Measurements from ENCODE around the gene BPHL.
"Not testable (repeated sequence)": the region's sequence is repeated elsewhere in the genome, so short reads cannot be mapped to it uniquely, and the experiment has no call there.

The BPHL gene

GRCh38 chr6:3156184-3157130 is 37.9 kb downstream of the BPHL start:
- not testable (repeated sequence) for DNase-seq (ENCODE audit: low read depth, low spot score)

DNA sequence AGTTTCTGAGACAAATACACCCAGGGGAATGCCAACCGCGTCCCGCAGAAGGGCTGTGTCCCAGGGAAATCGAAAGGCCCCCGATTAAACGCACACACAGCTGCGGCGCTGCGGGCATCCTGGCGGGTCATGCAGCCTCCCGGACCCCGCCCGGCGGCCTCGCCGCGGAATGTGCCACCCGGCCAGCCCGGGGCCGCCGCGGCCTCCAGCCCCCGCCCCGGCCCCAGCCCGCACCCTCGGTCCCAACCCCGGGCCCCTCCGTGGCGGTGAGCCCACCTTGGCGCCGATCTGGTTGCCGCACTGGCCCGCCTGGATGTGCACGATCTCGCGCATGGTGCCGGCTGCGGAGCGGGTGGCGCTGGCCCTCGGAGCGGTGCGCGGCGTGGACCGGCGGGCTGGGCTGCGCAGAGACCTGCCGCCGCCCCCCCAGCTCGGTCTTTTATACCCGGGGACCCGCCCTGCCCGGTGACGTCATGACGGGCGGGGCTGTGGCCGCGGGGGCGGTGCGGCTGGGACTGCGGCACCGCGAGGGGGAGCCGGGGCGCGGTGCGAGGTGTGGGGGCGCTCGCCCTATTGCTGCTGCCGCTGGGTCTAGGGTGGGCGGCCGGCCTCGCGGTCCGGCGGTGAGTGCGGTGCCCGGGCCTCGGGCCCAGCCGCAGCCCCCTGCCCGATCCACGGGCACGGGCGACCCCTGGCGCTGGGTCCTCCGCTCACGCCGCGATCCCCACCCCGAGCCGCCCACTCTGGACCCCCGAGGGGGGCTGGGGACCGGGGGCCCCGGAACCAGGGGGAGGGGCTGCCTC is 38.8 kb downstream of the BPHL start, which contains the start of gene TUBB2A:
Gene TUBB2A (minus strand): TSS at position 414 of the 803 bp plus-strand sequence. CDS start 81 bp downstream, at position 333.
- DNase-seq (ENCODE audit: low read depth, low spot score), result no peak

DNA sequence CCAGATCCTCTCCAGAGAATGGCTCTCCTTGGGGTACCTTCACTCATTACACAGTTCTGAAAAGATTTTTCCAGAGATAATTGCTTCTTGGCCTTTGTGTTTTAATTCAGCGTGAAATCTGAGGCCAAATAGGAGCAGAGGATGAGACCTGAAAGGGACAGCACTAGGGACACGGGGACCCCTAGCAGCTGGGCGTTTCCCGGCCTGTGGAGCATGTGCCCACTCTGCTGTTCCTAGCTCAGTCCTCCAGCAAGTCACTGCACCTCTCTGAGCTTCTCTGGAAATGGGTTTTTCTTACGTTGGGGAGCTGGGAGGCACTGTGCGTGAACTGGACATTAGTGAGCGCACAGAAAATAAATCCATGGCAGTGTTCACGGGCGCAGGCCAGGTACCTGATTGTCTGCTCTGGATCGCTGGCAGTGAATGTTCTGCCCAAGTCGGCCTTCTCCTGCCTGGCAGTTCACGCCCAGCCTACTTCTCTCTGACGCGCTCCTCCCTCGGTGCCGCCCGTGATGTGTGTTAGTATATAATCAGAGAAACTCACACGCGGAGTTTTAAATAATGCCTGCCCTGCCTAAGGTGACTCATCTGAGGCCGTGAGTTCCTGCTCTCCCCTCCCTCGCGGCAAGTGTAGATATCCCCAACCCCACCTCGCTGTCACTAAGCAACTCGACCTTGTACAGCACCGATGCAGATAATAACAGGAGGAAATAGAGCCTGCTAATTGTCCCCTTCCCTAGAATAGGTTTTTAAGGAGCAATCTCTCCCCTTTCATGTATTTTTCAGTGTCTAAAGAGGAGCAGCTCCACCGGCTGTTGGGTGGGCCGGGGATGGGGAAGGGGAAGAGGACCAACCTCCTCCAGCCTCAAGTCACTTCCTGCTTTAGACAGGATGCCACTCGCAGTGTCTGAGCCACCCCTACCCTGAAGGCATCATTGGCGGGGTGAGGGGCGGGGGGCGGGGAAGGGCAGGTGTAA is 41.6 kb downstream of the BPHL start:
- DNase-seq (ENCODE audit: low read depth, low spot score), result no peak

DNA sequence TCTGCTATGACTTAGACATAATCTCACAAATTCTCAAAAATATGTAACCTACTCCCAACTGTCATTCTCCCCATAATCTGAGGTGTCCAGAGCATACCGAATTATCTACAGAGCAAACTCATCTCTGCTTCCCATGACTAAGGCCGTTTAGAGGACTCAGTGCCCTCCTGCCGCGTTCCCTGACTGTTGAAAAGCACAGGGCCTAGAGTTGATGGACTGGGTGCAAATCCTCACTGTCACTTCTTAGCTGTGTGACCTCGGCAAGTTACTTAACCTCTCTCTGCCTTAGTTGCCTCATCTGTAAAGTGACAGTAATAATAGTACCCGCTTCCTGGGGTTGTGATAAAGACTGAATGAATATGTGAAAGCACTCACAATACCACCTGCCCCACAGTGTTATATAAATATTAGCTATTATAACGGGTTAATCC is 43.6 kb downstream of the BPHL start:
- no peak for DNase-seq (ENCODE audit: low read depth, low spot score)

GRCh38 chr6:3162565-3163247 is 44.2 kb downstream of the BPHL start:
- DNase-seq (ENCODE audit: low read depth, low spot score), result no peak

GRCh38 chr6:3163248-3163594 is 44.7 kb downstream of the BPHL start:
- DNase-seq (ENCODE audit: low read depth, low spot score), result no peak

DNA sequence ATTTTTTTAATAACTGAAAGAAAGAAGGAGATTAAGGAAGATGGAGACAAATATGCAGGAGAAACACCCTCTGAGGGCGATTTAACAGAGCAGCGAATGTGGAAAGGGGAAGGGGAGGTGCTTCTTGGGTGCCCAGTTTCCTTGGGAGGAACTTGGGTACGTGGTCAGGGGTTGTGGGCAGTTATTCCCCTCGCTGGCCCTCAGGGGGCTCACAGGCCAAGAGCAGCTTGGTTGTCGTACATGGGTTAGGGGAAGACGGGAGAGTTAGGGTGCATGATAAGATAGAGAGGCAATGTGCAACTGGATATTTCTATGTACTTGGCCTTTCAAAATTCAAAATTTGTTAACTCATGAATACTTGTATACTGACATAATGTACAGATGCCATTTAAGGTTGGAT is 45.9 kb downstream of the BPHL start:
- no peak for DNase-seq (ENCODE audit: low read depth, low spot score)

DNA sequence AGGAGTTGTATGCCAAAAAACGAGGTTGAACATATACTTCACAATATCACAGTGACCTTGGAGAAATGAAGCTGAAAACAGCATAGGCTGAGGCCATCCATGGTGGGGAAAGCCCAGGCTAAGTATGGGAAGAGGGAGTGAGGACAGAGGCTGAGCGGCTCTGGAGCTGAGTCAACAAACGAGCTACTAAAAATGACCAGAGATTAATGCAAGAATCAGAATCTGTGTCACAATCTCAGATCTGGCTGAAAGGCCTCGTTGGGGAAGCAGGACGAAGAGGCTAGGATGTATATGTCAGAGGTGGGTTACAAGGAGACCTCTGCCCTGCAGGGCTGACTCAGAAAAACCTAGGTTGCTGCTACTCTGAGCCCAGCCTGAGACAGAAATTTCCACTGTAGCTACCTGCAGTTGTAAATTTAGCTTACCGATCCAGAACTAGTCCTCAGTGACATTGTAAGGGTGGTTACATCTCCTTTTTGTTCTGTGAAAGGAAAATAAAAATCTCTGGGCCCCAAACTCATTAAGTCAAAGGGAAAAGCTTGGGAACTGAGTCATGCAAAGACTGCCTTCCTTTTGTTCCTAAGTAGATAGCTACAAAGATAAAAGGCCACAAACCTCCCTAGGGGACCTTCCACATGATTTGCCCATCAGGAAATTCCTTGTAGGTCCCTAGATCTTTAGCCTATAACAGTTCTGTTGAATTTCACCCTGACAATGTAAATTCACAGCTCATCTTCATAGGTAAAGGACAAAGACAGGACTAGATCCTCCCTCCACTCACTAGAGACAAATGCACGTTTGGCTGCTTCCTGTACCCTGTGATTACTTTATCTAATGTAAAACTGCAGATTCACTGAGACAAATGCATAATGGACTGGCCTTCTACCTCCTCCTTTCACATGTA is 47.4 kb downstream of the BPHL start:
- no peak for DNase-seq (ENCODE audit: low read depth, low spot score)

GRCh38 chr6:3166535-3167225 is 48.2 kb downstream of the BPHL start:
- DNase-seq (ENCODE audit: low read depth, low spot score), result not testable (repeated sequence)

- DNase-seq (ENCODE audit: low read depth, low spot score), result not testable (repeated sequence)
Observed at GRCh38 chr6:3168046-3168445, 49.5 kb downstream of the BPHL start.

GRCh38 chr6:3170676-3171075 is 52.2 kb downstream of the BPHL start:
- DNase-seq (ENCODE audit: low read depth, low spot score), result not testable (repeated sequence)

DNA sequence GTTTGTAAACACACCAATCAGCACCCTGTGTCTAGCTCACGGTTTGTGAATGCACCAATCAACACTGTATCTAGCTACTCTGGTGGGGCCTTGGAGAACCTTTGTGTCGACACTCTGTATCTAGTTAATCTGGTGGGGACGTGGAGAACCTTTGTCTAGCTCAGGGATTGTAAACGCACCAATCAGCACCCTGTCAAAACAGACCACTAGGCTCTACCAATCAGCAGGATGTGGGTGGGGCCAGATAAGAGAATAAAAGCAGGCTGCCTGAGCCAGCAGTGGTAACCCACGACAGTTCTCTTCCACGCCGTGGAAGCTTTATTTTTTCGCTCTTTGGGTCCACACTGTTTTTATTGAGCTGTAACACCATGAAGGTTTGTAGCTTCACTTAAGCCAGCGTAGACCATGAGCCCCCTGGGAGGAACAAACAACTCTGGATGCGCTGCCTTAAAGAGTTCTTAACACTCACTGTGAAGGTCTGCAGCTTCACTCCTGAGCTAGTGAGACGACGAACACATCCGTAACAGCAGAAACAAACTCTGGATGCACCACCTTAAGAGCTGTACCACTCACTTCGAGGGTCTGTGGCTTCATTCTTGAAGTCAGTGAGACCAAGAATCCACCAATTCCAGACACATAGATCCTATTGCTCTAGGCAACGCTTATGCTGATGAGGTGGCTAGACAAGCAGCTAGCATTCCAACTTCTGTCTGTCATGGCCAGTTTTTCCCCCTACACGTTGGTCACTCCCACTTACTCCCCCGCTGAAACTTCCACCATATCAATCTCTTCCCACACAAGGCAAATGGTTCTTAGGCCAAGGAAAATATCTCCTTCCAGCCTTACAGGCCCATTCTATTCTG is 53.0 kb downstream of the BPHL start:
- DNase-seq (ENCODE audit: low read depth, low spot score), result not testable (repeated sequence)

DNA sequence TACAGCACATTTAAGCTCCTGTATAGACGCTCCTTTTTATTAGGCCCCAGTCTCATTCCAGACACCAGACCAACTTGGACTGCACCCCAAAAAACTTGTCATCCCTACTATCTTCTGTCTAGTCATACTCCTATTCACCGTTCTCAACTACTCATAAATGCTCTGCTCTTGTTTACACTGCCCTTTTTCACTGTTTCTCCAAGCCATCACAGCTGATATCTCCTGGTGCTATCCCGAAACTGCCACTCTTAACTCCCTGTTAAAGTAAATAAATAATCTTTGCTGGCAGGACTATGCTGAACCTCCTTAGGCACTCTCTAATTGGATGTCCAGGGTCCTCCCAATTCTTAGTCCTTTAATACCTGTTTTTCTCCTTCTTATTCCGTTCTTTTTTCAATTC is 54.3 kb downstream of the BPHL start:
- DNase-seq (ENCODE audit: low read depth, low spot score), result not testable (repeated sequence)

DNA sequence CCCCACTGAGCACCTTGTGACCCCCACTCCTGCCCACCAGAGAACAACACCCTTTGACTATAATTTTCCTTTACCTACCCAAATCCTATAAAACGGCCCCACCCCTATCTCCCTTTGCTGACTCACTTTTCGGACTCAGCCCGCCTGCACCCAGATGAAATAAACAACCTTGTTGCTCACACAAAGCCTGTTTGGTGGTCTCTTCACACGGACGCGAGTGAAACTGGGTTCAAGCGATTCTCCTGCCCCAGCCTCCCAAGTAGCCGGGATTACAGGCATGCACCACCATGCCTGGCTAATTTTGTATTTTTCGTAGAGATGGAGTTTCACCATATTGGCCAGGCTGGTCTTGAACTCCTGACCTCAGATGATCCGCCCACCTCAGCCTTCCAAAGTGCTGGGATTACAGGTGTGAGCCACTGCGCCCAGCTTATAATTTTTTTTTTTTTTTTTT is 55.2 kb downstream of the BPHL start:
- DNase-seq (ENCODE audit: low read depth, low spot score), result not testable (repeated sequence)

- DNase-seq (ENCODE audit: low read depth, low spot score), result no peak
Observed at GRCh38 chr6:3175715-3176402, 57.3 kb downstream of the BPHL start.

DNA sequence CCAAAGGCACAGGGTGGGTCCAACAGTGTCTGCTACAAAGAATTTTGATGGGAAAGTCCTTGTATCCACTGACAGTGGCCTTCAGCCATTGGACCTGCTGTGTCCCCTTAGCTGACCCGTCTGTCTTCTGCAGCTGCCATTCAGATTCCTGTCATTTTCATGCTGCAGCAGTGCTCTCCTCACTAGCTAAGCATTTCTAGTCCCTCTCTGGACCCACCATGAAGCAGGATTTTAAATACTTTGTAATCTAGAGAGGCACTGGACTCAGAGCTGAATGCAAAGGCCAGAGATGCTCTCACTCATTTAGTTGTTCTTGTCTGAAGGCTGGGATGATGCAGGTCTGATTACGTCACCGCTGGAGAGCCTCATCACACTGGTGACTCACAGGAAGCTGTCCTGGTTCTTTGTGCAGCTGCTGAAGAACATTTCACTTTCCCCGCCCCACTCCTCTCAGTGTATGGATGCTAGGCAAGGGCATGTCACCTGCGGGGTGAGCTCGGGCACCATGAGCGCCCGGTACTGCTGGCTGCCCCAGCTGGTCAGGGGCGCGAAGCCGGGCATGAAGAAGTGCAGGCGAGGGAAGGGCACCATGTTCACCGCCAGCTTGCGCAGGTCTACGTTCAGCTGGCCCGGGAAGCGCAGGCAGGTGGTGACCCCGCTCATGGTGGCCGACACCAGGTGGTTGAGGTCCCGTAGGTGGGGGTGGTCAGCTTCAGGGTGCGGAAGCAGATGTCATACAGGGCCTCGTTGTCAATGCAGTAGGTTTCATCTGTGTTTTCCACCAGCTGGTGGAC is 58.2 kb downstream of the BPHL start:
- DNase-seq (ENCODE audit: low read depth, low spot score), result no peak

Data from brain pericyte (primary cell).